ENCODE measurements around the gene HARS2.

DNA sequence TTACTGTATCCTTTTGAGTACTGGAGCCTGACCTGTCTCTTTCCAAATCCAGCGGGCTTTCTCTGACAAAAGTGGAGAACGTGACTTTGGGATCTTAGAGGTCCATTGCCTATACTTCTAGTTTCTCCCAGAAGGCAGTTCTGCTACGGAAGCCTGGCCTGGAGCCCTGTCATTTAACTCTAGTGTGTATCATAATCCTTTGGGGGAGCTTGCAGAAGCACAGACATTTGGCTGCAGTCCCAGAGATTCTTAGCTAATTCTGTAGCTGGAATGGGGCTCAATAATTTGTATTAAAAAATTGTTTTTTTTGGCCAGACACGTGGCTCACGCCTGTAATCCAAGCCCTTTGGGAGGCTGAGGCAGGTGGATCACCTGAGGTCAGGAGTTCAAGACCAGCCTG, 3.0 kb downstream of the HARS2 start:
- TF ChIP-seq CTCF (IDR thresholded peaks at IDR 0.05) (no peak), POLR2A (IDR thresholded peaks at IDR 0.05) (no peak)

Measured in body of pancreas (tissue), 4 donors.